BJ (cell line): ENCODE results near the gene SPPL2B. TPM values are rescaled to one million over a fixed set of nuclear protein-coding genes. Genes with fewer than 3 reads are reported as not detected.

Experiments used
- CTCF ChIA-PET: fragments of 350-600 bp; formaldehyde crosslinking; extraction: SDS; loops from one replicate; lab custom pipeline; 2021; ENCODE audit warnings: antibody characterized with exemption, inconsistent platforms; lab: Yijun Ruan, JAX
- POLR2A ChIA-PET: fragments of 300-600 bp; sonication (Branson Sonifier 250); formaldehyde crosslinking; extraction: SDS; loops from one replicate; lab custom pipeline; 2021; ENCODE audit warnings: antibody characterized with exemption; lab: Charles Lee
- DNase-seq: peaks from one replicate; pipeline ENCODE4 v3.0.0-alpha.2; 2011; ENCODE audit warnings: low read depth
- H3K27me3 ChIP-seq: 2 replicates; pipeline ENCODE4 v1.6.0; 2011; ENCODE audit warnings: low read length; ENCODE audit not compliant: control insufficient read depth, insufficient read depth
- H3K36me3 ChIP-seq: 2 replicates; pipeline ENCODE4 v1.5.1; 2011; ENCODE audit warnings: low read length; ENCODE audit not compliant: control insufficient read depth, insufficient read depth
- H3K4me3 ChIP-seq: 2 replicates; pipeline ENCODE4 v1.5.1; 2011; ENCODE audit warnings: low read depth, mild to moderate bottlenecking, control low read depth, low read length
- polyA plus RNA-seq: library from polyadenylated mRNA; depleted of rRNA; stranded (reverse); fragments of >200 nt; gene quantifications from 2 replicates; pipeline ENCODE4 v1.2.3, GENCODE V29; 2011
- TF ChIP-seq, protein P1 (sequence below): IDR thresholded peaks from 2 replicates; pipeline ENCODE4 v1.5.1; 2011; ENCODE audit warnings: low read depth, mild to moderate bottlenecking, control low read depth, inconsistent platforms, low read length, moderate library complexity; ENCODE audit not compliant: insufficient read depth

Gene SPPL2B
- polyA plus RNA-seq, 1 experiment = 24.9 TPM

DNA sequence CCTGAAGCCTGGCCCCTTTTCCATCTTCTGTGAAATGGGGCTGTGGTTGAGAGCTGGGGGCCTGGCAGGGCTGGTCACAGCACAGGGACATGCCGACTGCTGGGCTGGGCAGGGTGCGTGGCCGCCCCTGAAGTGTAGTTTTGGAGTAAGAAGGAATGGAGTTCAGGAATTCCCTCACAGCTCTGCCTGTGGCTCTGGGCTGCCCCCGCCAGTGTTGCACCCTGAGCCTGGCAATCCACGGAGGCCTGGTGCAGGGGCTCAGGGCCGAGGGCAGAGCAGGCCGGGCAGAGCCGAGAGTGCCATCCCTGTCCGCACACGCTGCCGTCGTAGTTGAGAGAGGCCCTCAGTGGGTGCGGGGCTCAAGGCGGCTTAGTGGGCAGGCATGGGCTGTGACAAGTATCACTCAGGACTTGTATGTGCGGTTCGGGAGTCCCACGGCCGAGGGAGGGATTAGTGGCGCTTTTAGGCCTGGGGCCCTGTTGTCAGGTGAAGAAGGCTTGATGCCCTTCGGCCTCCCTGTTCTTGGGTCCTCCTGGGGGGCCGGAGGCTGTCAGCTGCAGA lies 9.7 kb downstream of the SPPL2B start:
- no peak for DNase-seq
- POLR2A ChIA-PET = no interaction called here
- no peaks in the 10 kb centered on the region for H3K27me3 ChIP-seq
- no peak overlapping the region for H3K4me3 ChIP-seq
- peaks cover 6% of the 10 kb centered on the region for H3K36me3 ChIP-seq
- TF ChIP-seq, protein P1, sequence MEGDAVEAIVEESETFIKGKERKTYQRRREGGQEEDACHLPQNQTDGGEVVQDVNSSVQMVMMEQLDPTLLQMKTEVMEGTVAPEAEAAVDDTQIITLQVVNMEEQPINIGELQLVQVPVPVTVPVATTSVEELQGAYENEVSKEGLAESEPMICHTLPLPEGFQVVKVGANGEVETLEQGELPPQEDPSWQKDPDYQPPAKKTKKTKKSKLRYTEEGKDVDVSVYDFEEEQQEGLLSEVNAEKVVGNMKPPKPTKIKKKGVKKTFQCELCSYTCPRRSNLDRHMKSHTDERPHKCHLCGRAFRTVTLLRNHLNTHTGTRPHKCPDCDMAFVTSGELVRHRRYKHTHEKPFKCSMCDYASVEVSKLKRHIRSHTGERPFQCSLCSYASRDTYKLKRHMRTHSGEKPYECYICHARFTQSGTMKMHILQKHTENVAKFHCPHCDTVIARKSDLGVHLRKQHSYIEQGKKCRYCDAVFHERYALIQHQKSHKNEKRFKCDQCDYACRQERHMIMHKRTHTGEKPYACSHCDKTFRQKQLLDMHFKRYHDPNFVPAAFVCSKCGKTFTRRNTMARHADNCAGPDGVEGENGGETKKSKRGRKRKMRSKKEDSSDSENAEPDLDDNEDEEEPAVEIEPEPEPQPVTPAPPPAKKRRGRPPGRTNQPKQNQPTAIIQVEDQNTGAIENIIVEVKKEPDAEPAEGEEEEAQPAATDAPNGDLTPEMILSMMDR = no peak
- CTCF ChIA-PET = interaction anchor here (0.8 to 1.1 kb wide), 2 partner anchors 32 to 53 kb away, joined by 3 read pairs; no protein-coding TSS in a partner anchor

DNA sequence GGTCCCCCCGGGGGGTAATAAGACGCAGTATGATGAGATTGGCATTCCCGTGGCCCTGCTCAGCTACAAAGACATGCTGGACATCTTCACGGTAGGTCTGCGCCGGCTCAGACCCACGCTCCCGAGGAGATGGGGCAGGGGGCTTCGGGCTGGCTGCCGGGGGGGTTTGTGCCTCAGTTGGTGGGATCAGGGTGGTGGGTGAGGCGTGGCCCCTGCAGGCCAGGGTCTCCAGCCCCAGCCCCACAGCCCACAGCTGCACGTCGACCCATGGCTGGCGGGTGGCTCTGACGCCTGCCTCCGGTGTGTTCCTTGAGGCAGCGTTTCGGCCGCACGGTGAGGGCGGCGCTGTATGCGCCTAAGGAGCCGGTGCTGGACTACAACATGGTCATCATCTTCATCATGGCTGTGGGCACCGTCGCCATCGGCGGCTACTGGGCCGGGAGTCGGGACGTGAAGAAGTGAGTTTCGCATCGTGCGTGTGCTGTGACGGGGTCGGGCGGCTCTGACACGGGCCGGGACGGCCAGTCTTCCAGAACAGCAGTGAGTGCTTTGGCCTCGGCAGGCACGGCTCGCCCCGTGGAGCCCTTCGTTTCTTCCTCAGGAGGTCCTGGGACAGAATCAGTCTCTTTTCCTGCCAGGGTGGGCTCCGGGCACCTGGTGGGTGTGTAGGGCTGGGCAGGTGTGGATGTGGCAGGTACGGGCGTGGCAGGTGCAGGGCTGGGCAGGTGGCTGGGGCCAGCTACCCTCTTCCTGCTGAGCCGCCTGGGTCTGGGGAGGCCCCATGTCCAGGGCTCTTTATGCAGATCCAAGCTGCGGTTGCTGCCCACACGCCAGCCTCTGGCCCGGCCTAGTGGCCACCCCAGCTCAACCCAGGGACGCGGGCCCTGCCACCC lies 10.5 kb downstream of the SPPL2B start:
- POLR2A ChIA-PET = no interaction called here
- H3K27me3 ChIP-seq = no peaks in the 10 kb centered on the region
- DNase-seq = no peak
- no peak overlapping the region for H3K4me3 ChIP-seq
- CTCF ChIA-PET = no interaction called here
- TF ChIP-seq, protein P1 = no peak
- peaks cover 6% of the 10 kb centered on the region for H3K36me3 ChIP-seq

DNA sequence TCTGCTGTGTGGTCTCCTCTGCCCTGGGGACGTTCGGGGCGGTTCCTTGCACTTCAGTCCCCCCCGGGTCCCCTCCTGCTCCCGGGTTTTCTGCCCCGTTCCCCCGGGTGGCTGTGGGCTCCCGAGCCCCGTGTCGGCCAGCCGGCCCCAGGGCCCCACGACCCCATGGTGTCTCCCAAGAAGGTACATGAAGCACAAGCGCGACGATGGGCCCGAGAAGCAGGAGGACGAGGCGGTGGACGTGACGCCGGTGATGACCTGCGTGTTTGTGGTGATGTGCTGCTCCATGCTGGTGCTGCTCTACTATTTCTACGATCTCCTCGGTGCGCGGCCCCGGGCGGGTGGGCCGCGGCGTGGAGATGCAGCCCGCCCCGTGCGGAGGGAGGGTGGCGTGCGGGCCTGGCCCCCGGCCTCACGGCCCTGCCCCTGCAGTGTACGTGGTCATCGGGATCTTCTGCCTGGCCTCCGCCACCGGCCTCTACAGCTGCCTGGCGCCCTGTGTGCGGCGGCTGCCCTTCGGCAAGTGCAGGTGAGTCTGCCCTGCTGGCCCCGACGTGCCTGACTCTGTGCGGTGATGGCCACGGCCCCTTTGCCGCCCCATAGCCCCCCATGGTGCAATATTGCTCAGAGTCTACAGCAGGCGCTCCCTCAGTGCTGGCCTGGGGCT lies 11.3 kb downstream of the SPPL2B start:
- no peak for DNase-seq
- POLR2A ChIA-PET = no interaction called here
- Histone ChIP-seq H3K36me3 (peaks cover 8% of the 10 kb centered on the region), H3K27me3 (no peaks in the 10 kb centered on the region), H3K4me3 (no peak overlapping the region)
- TF ChIP-seq, protein P1 = no peak
- CTCF ChIA-PET = no interaction called here

DNA sequence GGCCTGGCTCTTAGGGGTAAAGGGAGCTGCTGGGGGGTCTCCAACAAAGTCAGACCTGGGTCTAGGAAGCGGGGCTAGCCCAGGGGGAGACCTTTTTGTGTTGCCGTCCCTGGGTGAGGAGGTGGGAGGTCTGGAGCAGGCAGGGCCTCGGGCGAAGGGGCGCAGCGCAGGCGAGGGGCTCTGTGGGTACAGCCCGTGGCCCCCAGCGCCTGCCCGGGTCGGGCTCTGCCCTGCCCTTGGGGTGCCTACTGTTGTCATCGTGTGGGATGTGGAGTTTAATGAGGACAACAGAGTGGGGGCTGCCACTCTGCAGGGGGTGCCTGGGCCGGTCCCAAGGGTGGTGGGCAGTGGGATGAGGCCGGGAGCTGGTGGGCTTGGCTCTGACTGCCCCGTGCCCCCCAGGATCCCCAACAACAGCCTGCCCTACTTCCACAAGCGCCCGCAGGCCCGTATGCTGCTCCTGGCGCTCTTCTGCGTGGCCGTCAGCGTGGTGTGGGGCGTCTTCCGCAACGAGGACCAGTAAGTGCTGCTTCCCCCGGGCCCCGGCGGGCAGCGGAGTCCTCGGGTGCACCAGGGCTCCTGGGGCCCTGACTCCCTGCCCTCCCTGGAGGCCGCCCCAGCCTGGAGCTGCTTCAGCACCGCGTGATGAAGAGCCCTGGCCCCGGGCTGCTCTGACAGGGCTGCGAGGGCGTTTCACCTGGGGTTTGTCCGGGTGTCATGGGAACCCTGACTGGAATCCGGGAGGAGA lies 12.2 kb downstream of the SPPL2B start:
- TF ChIP-seq, protein P1 = no peak
- CTCF ChIA-PET = no interaction called here
- no peak for DNase-seq
- Histone ChIP-seq H3K36me3 (peaks cover 11% of the 10 kb centered on the region), H3K27me3 (no peaks in the 10 kb centered on the region), H3K4me3 (no peak overlapping the region)
- POLR2A ChIA-PET = no interaction called here
